IMR-90 (cell line): Measurements from ENCODE around the gene KDM2A. TPM values are rescaled to one million over a fixed set of nuclear protein-coding genes. Genes with fewer than 3 reads are reported as not detected.
A peak's percentile ranks its signal among the peaks of the same experiment; 100 is the strongest.

ENCODE experiments used
- ATAC-seq: fragments of 200-7000 bp; cut with Tn5 transposase; 2 replicates; pipeline ENCODE4 v1.9.1; 2020; ENCODE audit warnings: low read depth, mild to moderate bottlenecking, moderate library complexity
- BruUV-seq: library from RNA; stranded (reverse); fragments of 400-500 nt; replicated peaks from 2 replicates; lab custom pipeline; 2021; lab: Mats Ljungman, UMichigan
- CTCF ChIA-PET: fragments of 300-600 bp; formaldehyde crosslinking; extraction: SDS; loops from one replicate; lab custom pipeline; 2021; ENCODE audit warnings: antibody characterized with exemption; lab: Yijun Ruan, JAX
- POLR2A ChIA-PET: fragments of 300-600 bp; sonication (Branson Sonifier 250); formaldehyde crosslinking; loops from one replicate; lab custom pipeline; 2022; ENCODE audit warnings: antibody characterized with exemption; ENCODE audit not compliant: unreplicated experiment; lab: Charles Lee
- DNase-seq: peaks from one replicate; pipeline ENCODE4 v3.0.0; 2013
- H2AFZ ChIP-seq: replicated peaks from 2 replicates; pipeline ENCODE3; 2013; ENCODE audit warnings: low read length, mild to moderate bottlenecking; ENCODE audit not compliant: poor library complexity
- H2AK5ac ChIP-seq: 2 replicates; pipeline ENCODE4 v1.6.1; 2013; ENCODE audit warnings: low read depth, low read length, inconsistent platforms
- H2AK9ac ChIP-seq: replicated peaks from 2 replicates; pipeline ENCODE3; 2013; ENCODE audit warnings: mild to moderate bottlenecking, low read depth, low read length, moderate library complexity; ENCODE audit not compliant: poor library complexity
- H2BK120ac ChIP-seq: 2 replicates; pipeline ENCODE4 v1.6.1; 2013; ENCODE audit warnings: low read depth, low read length, inconsistent platforms
- H2BK15ac ChIP-seq: 3 replicates; pipeline ENCODE4 v1.6.1; 2013; ENCODE audit warnings: low read depth, low read length, inconsistent platforms
- H2BK20ac ChIP-seq: 2 replicates; pipeline ENCODE4 v1.6.1; 2013; ENCODE audit warnings: low read depth, mild to moderate bottlenecking, inconsistent platforms, low read length, moderate library complexity
- H2BK5ac ChIP-seq: 2 replicates; pipeline ENCODE4 v1.6.1; 2013; ENCODE audit warnings: mild to moderate bottlenecking, low read depth, low read length, inconsistent platforms; ENCODE audit not compliant: poor library complexity, severe bottlenecking
- H3K14ac ChIP-seq: replicated peaks from 2 replicates; pipeline ENCODE4 v1.6.1; 2013; ENCODE audit warnings: low read depth, low read length, inconsistent platforms
- H3K18ac ChIP-seq: 2 replicates; pipeline ENCODE4 v1.6.1; 2013; ENCODE audit warnings: low read depth, low read length, control low read depth
- H3K23ac ChIP-seq: 2 replicates; pipeline ENCODE4 v1.6.1; 2013; ENCODE audit warnings: low read depth, low read length, inconsistent platforms
- H3K27ac ChIP-seq: 2 replicates; pipeline ENCODE4 v1.5.1; 2013; ENCODE audit warnings: mild to moderate bottlenecking, control low read depth, low read length; ENCODE audit not compliant: insufficient read depth
- H3K27me3 ChIP-seq: 2 replicates; pipeline ENCODE4 v1.6.1; 2013; ENCODE audit warnings: low read length; ENCODE audit not compliant: control insufficient read depth, insufficient read depth
- H3K36me3 ChIP-seq: 2 replicates; pipeline ENCODE4 v1.6.1; 2013; ENCODE audit warnings: low read length, mixed read lengths; ENCODE audit not compliant: control insufficient read depth, insufficient read depth
- H3K4ac ChIP-seq: 2 replicates; pipeline ENCODE4 v1.6.1; 2013; ENCODE audit warnings: low read depth, low read length, inconsistent platforms
- H3K4me1 ChIP-seq: 2 replicates; pipeline ENCODE4 v1.6.1; 2013; ENCODE audit warnings: low read length, mixed read lengths; ENCODE audit not compliant: control insufficient read depth, insufficient read depth
- H3K4me2 ChIP-seq: 2 replicates; pipeline ENCODE4 v1.6.1; 2013; ENCODE audit warnings: low read depth, mild to moderate bottlenecking, control low read depth, low read length, moderate library complexity
- H3K4me3 ChIP-seq: 2 replicates; pipeline ENCODE4 v1.5.1; 2013; ENCODE audit warnings: low read depth, mild to moderate bottlenecking, control low read depth, low read length, moderate library complexity; ENCODE audit not compliant: insufficient read depth
- H3K56ac ChIP-seq: 2 replicates; pipeline ENCODE4 v1.6.1; 2013; ENCODE audit warnings: low read length, inconsistent platforms; ENCODE audit not compliant: insufficient read depth; ENCODE audit errors: extremely low read depth
- H3K79me1 ChIP-seq, 2 experiments: 2 replicates each; pipeline ENCODE4 v1.6.1; 2013; ENCODE audit warnings: low read length in 2 of 2, inconsistent platforms in 1 of 2, low read depth in 1 of 2
- H3K9ac ChIP-seq: 2 replicates; pipeline ENCODE4 v1.6.1; 2013; ENCODE audit warnings: low read depth, low read length, control low read depth
- H3K9me1 ChIP-seq: 2 replicates; pipeline ENCODE4 v1.6.1; 2013; ENCODE audit warnings: low read length, inconsistent platforms; ENCODE audit not compliant: insufficient read depth
- H3K9me3 ChIP-seq: 2 replicates; pipeline ENCODE4 v1.6.1; 2013; ENCODE audit warnings: low read length; ENCODE audit not compliant: control insufficient read depth, insufficient read depth
- H4K20me1 ChIP-seq: 2 replicates; pipeline ENCODE4 v1.6.1; 2013; ENCODE audit warnings: low read length, inconsistent platforms; ENCODE audit not compliant: insufficient read depth
- H4K5ac ChIP-seq: 2 replicates; pipeline ENCODE4 v1.6.1; 2013; ENCODE audit warnings: mild to moderate bottlenecking, low read depth, low read length, control low read depth
- H4K8ac ChIP-seq, 2 experiments: 2 replicates each; pipeline ENCODE4 v1.6.1; 2013; ENCODE audit warnings: low read depth in 2 of 2, low read length in 2 of 2, control low read depth in 1 of 2, inconsistent platforms in 1 of 2
- H4K91ac ChIP-seq: 2 replicates; pipeline ENCODE4 v1.6.1; 2013; ENCODE audit warnings: low read depth, low read length, inconsistent platforms; ENCODE audit not compliant: insufficient read depth
- CHD1 ChIP-seq: IDR thresholded peaks from 2 replicates; pipeline ENCODE4 v1.6.1; 2012; ENCODE audit warnings: low read depth, low read length, improper control_type of control experiment
- MAZ ChIP-seq: IDR thresholded peaks from 2 replicates; pipeline ENCODE4 v1.6.1; 2012; ENCODE audit warnings: low read depth, mild to moderate bottlenecking, low read length, improper control_type of control experiment, moderate library complexity, borderline replicate concordance
- NFE2L2 ChIP-seq: fragments of 150-350 bp; IDR thresholded peaks from 2 replicates; pipeline ENCODE4 v1.6.1; 2016; ENCODE audit warnings: low read depth, mild to moderate bottlenecking, low read length
- WGBS, 2 experiments: methylation state at CpG; one replicate each; pipeline versions ENCODE4 v1.1.5 to v1.1.7; 2013; ENCODE audit warnings: missing lambda C conversion rate in 2 of 2; ENCODE audit not compliant: insufficient read length in 1 of 2; ENCODE audit errors: extremely low coverage in 2 of 2; 5-methylcytosine and 5-hydroxymethylcytosine counted together
- dilution Hi-C: fragments of 300-500 bp; cut with HindIII; formaldehyde crosslinking; loops from one replicate; pipeline ENCODE4 v1.14.3; 2018; ENCODE audit warnings: low sequenced_read_pairs; ENCODE audit not compliant: unreplicated experiment
- in situ Hi-C: fragments of 300-500 bp; cut with MboI; formaldehyde crosslinking; loops from 3 replicates; pipeline ENCODE4 v1.14.3; 2019; ENCODE audit warnings: low sequenced_read_pairs, inconsistent platforms, mixed read lengths
- intact Hi-C: fragments of 100-400 bp; cut with micrococcal nuclease; formaldehyde crosslinking; loops from 2 replicates; pipeline ENCODE4 v1.10.0; 2022
- polyA plus RNA-seq, 3 experiments: library from polyadenylated mRNA; depleted of rRNA; stranded (reverse); fragments of >200 nt; gene quantifications; 2 replicates each; pipeline ENCODE4 v1.2.3, GENCODE V29; 2012; ENCODE audit warnings: low replicate concordance in 1 of 3
- total RNA-seq: library from RNA; depleted of rRNA; stranded (reverse); fragments of >200 nt; gene quantifications from 2 replicates; pipeline ENCODE4 v1.2.3, GENCODE V29; 2012; rRNA removed
- TF ChIP-seq, protein P1 (sequence below): conservative IDR thresholded peaks from 2 replicates; pipeline ENCODE4 v1.5.1; 2012; ENCODE audit warnings: mild to moderate bottlenecking, low read depth, low read length, improper control_type of control experiment
- TF ChIP-seq, protein P2 (sequence below): fragments of 150-350 bp; IDR thresholded peaks from 2 replicates; pipeline ENCODE4 v1.6.1; 2017; ENCODE audit warnings: mild to moderate bottlenecking, antibody characterized with exemption, low read length, low read depth

The KDM2A gene
- total and polyA plus RNA-seq, 2 of the 4 experiments (the other 2 are of a cell fraction): 26.7 to 42.6 TPM

DNA sequence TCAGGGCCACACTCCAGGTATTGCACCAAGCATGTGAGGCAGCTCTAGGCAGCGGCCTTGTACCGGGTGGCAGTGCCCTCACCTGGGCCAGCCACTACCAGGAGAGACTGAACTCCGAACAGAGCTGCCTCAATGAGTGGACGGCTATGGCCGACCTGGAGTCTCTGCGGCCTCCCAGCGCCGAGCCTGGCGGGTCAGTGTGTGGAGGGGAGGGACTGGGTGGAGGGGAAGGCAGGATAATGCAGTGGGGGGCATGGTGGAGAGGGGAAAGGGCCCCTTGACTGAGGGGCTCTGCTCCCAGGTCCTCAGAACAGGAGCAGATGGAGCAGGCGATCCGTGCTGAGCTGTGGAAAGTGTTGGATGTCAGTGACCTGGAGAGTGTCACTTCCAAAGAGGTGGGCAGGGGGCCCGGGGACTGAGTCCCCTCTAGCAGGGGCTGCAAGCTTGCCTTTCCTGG is 188.5 kb downstream of the KDM2A start:
- peak overlapping the region; percentile 72 for H2AK9ac ChIP-seq
- no peak overlapping the region for H4K91ac ChIP-seq
- DNase-seq (no peak), ATAC-seq (no peak)
- H3K9me3 ChIP-seq: no peaks in the 10 kb centered on the region
- H3K56ac ChIP-seq: no peak overlapping the region
- H3K18ac ChIP-seq: no peak overlapping the region
- H3K79me1 ChIP-seq: peaks cover 0 to 15% of the 10 kb centered on the region in 2 experiments; a peak in 2 of 4 replicates
- no peak overlapping the region for H3K4me3 ChIP-seq
- H4K5ac ChIP-seq: no peak overlapping the region
- no peak overlapping the region for H2AK5ac ChIP-seq
- BruUV-seq: no TSS peak
- H3K4me2 ChIP-seq: no peak overlapping the region
- H3K4ac ChIP-seq: no peak overlapping the region
- no peak overlapping the region for H4K8ac ChIP-seq
- H3K23ac ChIP-seq: no peak overlapping the region
- in situ Hi-C loops: no loop called here
- dilution Hi-C loops: no loop called here
- intact Hi-C loops: no loop called here
- H2BK120ac ChIP-seq: no peak overlapping the region
- ChIA-PET CTCF (no interaction called here), POLR2A (no interaction called here)
- H3K27ac ChIP-seq: no peak overlapping the region
- no CpG with 5 or more reads among the region's 12 CpGs for WGBS, 2 experiments
- H2BK20ac ChIP-seq: no peak overlapping the region
- no peak overlapping the region for H2BK5ac ChIP-seq
- H3K4me1 ChIP-seq: peaks cover 13% of the 10 kb centered on the region
- H3K14ac ChIP-seq: no peak overlapping the region
- no peak overlapping the region for H2AFZ ChIP-seq
- no peaks in the 10 kb centered on the region for H3K27me3 ChIP-seq
- H2BK15ac ChIP-seq: no peak overlapping the region
- TF ChIP-seq MAZ (no peak), NFE2L2 (no peak), CHD1 (no peak)
- TF ChIP-seq, protein P1, sequence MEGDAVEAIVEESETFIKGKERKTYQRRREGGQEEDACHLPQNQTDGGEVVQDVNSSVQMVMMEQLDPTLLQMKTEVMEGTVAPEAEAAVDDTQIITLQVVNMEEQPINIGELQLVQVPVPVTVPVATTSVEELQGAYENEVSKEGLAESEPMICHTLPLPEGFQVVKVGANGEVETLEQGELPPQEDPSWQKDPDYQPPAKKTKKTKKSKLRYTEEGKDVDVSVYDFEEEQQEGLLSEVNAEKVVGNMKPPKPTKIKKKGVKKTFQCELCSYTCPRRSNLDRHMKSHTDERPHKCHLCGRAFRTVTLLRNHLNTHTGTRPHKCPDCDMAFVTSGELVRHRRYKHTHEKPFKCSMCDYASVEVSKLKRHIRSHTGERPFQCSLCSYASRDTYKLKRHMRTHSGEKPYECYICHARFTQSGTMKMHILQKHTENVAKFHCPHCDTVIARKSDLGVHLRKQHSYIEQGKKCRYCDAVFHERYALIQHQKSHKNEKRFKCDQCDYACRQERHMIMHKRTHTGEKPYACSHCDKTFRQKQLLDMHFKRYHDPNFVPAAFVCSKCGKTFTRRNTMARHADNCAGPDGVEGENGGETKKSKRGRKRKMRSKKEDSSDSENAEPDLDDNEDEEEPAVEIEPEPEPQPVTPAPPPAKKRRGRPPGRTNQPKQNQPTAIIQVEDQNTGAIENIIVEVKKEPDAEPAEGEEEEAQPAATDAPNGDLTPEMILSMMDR: no peak
- TF ChIP-seq, protein P2, sequence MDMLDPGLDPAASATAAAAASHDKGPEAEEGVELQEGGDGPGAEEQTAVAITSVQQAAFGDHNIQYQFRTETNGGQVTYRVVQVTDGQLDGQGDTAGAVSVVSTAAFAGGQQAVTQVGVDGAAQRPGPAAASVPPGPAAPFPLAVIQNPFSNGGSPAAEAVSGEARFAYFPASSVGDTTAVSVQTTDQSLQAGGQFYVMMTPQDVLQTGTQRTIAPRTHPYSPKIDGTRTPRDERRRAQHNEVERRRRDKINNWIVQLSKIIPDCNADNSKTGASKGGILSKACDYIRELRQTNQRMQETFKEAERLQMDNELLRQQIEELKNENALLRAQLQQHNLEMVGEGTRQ: no peak
- no peaks in the 10 kb centered on the region for H3K9me1 ChIP-seq
- 0 out of 2 replicates have a peak, but pooled peaks cover under 1% of the 10 kb centered on the region for H4K20me1 ChIP-seq
- no peak overlapping the region for H3K9ac ChIP-seq
- peaks cover 34% of the 10 kb centered on the region for H3K36me3 ChIP-seq

Other genes with a start within 250 kb of the KDM2A start
- 9.7 and 13.6 TPM in 2 replicates for gene PC, start 160.9 kb upstream of the KDM2A start, total RNA-seq
- 15.7 and 20.9 TPM in 2 replicates for gene PC, start 160.9 kb upstream of the KDM2A start, polyA plus RNA-seq (2012; rRNA removed)
- not detected in 2 replicates for gene C11orf86, start 144.0 kb upstream of the KDM2A start, total RNA-seq
- not detected in 2 replicates for gene C11orf86, start 144.0 kb upstream of the KDM2A start, polyA plus RNA-seq (2012; rRNA removed)
- 0.54 and 0.56 TPM in 2 replicates for gene SYT12, start 96.1 kb upstream of the KDM2A start, total RNA-seq
- 0.65 and 0.74 TPM in 2 replicates for gene SYT12, start 96.1 kb upstream of the KDM2A start, polyA plus RNA-seq (2012; rRNA removed)
- 4.7 and 5.3 TPM in 2 replicates for gene RHOD, start 62.4 kb upstream of the KDM2A start, total RNA-seq
- 10.9 and 13.4 TPM in 2 replicates for gene RHOD, start 62.4 kb upstream of the KDM2A start, polyA plus RNA-seq (2012; rRNA removed)
- 23.9 and 26.7 TPM in 2 replicates for gene GRK2, start 147.2 kb downstream of the KDM2A start, total RNA-seq
- gene GRK2, start 147.2 kb downstream of the KDM2A start, polyA plus RNA-seq (2012; rRNA removed): 41.8 and 45.8 TPM in 2 replicates
- gene ANKRD13D, start 170.0 kb downstream of the KDM2A start, total RNA-seq: 7.3 and 8.1 TPM in 2 replicates
- gene ANKRD13D, start 170.0 kb downstream of the KDM2A start, polyA plus RNA-seq (2012; rRNA removed): 38.4 and 44.0 TPM in 2 replicates
- 7.3 and 7.8 TPM in 2 replicates for gene SSH3, start 184.3 kb downstream of the KDM2A start, total RNA-seq
- 26.7 and 29.2 TPM in 2 replicates for gene SSH3, start 184.3 kb downstream of the KDM2A start, polyA plus RNA-seq (2012; rRNA removed)
- gene POLD4, start 234.3 kb downstream of the KDM2A start, total RNA-seq: 40.8 and 46.4 TPM in 2 replicates
- 133 and 152 TPM in 2 replicates for gene POLD4, start 234.3 kb downstream of the KDM2A start, polyA plus RNA-seq (2012; rRNA removed)